ENCODE measurements around the gene NTSR1. TPM values are rescaled to one million over a fixed set of nuclear protein-coding genes. Genes with fewer than 3 reads are reported as not detected.

NTSR1 gene
- total RNA-seq, 2 experiments from 2014 or later, result not detected

DNA sequence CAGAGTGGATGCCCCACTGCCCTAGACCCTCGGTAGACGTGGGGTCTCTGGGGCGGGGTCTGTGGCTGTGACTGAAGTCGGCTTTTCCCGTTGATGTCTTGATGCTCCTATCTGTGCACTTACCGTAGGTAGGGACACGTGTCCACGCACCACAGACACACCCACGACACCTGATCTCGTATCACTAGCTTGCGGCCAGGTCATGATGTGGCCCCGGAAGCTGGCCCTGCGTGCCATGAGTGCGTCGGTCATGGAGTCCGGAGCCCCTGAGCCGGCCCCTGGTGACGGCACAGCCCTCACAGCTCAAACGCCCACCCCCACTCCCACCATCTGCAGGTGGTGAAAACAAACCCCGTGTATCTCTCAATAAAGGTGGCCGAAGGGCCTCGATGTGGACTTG, 53.7 kb downstream of the NTSR1 start:
- CTCF ChIA-PET, result no interaction called here

DNA sequence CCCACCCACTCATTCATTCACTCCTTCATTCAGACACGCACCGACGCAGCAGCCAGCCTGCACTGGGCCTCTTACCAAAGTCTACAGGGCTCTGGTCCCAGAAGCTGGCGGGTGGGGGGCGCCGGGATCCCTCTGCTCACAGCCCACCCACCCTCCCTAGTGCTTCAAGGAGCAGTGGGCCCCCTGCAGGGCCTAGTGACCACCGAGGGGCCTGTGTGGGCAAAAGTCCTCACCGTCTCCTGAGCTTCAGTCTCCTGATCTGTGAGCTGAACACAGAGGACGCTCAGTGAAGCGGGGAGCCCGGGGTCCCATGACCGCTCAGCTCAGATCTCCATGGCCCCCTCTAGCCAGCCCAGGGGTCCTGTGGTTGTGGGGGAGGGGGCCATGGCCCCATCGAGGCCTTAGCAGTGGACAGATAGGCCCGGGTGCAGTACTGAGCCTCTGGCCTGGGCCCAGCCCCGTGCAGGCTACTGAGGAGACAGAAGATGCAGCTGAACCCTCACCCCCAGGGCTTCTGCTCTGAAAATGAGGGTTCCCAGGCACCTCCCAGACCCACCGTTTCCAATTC, 54.2 kb downstream of the NTSR1 start:
- ChIA-PET POLR2A (no interaction called here), CTCF (no interaction called here)

More for the DNA sequence above, 53.7 kb downstream of the NTSR1 start:
- POLR2A ChIA-PET, result no interaction called here

- CTCF ChIA-PET, result no interaction called here
- POLR2A ChIA-PET, result no interaction called here
Measured at GRCh38 chr20:62763404-62763803, 54.8 kb downstream of the NTSR1 start.

GRCh38 chr20:62764156-62764935, 55.7 kb downstream of the NTSR1 start:
- POLR2A ChIA-PET, result no interaction called here
- CTCF ChIA-PET, result no interaction called here

DNA sequence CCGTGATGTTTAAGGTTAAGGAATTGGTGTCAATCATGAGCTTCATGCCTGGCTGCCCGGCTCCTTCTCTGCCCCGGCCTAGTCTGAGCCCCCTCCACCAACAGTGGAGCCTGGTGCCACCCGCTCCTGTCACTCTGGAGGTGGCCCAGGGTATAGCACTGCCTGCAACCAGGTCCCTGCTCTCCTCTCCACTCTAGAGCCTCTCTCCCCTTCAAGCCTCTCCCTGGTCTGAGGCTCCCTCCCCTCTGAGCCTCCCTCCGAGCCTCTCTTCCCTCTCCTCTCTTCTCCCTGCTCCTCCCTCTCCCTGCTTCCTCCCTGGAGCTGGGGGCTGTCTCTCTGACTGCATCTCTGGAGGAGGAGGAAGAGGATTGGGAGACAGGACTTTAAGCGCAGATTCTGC, 56.4 kb downstream of the NTSR1 start:
- POLR2A ChIA-PET, result no interaction called here
- CTCF ChIA-PET, result interaction anchor here (0.6 kb wide), 1 partner anchor 265 kb away, joined by 3 read pairs; no protein-coding TSS in a partner anchor

DNA sequence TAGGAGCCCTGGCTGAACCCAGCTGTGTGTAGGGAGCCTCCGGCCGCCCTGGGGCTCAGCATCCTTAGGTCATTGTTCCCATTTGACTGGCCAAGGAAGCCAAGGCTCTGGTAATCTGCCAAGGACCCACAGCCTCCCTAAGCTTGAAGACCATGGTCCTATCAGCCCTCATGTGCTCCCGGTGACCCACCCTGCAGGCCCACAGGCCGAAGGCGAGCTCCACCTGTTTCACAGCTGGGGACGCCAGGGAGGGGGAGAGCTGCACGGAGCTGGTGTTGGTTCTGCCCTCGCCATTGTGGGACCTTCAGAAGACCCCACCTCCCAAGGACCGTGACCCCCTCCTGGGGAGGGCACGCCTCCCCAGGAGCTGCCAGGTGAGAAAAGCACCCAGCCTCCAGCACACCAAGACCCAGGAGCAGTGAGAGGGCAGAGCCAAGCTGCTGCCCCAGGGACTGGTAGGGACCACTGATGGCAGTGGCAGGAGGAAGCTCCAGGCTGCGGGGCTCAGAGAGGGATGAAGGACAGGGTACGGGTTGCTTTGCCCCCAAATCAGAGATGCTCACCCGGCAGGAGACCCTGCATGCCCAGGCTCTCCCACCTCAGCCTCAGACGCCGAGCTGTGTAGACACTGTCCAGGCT, 56.9 kb downstream of the NTSR1 start:
- ChIA-PET CTCF (interaction anchor here (0.6 kb wide), 1 partner anchor 266 kb away, joined by 3 read pairs; no protein-coding TSS in a partner anchor), POLR2A (no interaction called here)

DNA sequence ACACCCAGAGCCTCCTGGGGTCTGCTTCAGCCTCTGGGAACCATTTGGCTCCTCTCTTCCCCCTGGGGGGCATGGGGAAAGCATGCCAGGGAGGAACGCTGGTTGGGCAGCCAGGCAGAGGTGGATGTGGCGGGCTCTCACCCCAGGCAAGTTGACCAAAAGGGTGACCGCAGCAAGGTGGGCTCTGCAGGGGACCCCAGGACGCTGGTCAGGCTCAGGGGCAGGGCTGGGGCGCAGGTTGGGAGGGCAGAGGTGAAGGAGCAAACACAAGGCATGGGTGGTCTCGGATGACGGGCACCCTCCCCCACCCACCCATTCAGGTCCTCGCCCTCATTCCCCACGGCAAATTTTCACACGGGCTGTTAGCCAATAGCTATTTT, 57.4 kb downstream of the NTSR1 start:
- POLR2A ChIA-PET, result no interaction called here
- CTCF ChIA-PET, result no interaction called here

DNA sequence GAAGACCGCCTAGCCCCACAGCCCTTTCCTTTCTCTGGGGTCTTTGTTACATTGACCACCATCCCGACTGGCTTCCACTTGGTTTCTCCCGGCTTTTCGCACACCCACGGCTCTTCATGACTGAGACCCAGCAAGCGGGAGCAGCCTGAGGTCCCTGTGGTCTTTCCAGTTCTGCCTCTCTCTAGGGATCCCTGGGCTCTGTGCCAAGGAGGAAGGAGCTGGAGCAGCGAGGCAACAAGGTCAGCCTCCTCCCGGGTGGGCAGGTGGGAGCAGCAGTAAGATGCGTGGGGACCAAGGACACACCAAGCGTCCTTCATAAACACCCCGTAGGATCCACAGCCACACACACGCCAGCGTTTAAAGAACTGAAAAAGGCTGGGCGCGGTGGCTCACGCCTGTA, 58.1 kb downstream of the NTSR1 start:
- CTCF ChIA-PET, result no interaction called here
- POLR2A ChIA-PET, result no interaction called here

- POLR2A ChIA-PET, result no interaction called here
- CTCF ChIA-PET, result interaction anchor here (1.3 kb wide), 1 partner anchor 24 kb away, joined by 3 read pairs; no protein-coding TSS in a partner anchor
Measured at GRCh38 chr20:62768234-62768546, 59.6 kb downstream of the NTSR1 start.

GRCh38 chr20:62768551-62769287, 60.1 kb downstream of the NTSR1 start:
- ChIA-PET POLR2A (no interaction called here), CTCF (interaction anchor here (1.3 kb wide), 1 partner anchor 23 kb away, joined by 3 read pairs; no protein-coding TSS in a partner anchor)

DNA sequence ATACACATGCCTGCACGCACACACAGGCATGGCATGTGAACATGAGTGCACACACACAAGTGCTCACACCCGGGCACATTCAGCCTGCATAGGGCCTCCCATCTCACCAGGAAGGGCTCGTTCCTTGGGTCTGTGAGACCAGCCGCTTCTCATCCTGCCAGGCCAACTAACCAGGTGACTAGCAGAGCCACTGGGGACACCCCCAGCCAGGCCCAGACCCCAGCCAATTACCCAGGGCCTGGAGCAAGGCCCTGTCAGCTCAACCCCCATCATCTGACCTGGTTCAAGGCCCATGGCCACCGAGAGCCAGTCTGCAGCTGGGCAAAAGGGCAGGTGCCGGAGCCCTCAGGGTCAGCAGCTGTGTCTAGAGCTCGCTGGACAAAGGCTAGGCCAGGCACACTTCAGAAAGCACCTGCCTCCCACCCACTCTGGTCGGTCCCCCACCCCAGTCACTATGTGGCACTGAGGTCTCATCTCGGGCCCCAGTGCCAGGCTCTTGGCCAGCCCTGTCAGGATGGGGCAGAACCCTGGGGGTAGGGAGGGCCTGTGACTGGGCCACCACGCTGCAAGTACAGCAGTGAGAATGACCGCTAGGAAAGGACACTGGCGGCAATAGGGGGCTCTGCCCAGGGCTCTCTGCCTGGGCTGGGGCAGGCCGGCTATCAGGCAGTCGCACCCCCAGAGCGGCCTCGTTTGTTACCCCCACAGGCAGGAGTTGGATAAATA, 60.9 kb downstream of the NTSR1 start:
- ChIA-PET POLR2A (no interaction called here), CTCF (no interaction called here)

DNA sequence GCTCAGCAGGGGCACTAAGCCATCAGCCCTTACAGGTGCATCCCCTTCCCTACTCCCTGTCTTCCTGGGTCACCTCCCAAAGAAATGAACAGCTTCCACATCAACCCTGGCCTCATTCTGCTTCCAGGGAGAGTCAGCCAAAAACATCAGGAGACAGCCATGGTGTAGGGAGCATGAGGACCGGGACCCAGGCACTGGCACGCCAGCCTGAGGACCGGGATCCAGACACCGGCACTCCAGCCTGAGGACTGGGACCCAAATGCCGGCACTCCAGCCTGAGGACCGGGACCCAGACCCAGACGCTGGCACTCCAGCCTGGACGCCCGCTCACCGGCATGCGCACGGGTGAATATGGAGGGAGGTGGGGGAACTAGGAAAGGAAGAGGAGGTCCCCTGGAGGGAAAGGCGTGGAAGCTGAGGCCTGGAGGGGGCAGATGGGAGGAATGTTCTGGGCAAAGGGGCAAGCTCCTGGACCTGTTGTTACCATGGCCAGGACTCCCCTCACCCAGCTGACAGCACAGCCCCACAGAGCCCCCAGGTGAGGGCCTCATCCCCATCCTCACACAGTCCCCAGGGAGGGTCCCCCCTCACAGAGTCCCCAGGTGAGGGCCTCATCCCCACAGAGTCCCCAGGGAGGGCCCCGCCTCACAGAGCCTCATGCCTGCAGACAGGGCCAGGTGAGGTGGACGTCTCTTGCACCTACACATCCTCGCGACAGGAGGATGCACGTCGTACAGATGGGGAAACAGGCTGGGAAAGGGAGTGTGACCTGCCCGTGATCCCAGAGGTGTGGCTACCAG, 61.7 kb downstream of the NTSR1 start:
- POLR2A ChIA-PET, result no interaction called here
- CTCF ChIA-PET, result no interaction called here

DNA sequence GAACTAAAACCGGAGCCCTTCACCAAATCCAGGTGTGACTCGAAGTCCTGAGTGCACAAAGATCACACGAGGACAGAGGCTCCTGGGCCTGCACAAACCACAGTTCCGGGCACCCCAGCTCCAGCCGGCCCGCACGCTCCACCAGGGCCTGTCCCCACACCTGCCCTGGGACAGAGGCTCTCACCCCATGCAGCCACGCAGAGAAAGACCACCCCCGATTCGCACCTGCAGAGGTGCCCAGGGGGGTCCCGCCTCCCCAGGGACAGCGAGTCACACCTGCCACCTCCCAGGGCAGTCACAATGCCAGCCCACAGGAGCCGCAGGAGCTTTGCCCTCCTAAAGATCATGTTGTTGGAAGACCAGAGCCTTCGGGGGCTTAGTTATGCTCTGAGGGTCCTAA, 62.3 kb downstream of the NTSR1 start:
- CTCF ChIA-PET, result no interaction called here
- POLR2A ChIA-PET, result no interaction called here

GRCh38 chr20:62771396-62772102, 62.9 kb downstream of the NTSR1 start:
- CTCF ChIA-PET, result no interaction called here
- POLR2A ChIA-PET, result no interaction called here

GRCh38 chr20:62772103-62772611, 63.5 kb downstream of the NTSR1 start:
- CTCF ChIA-PET, result interaction anchor here (1.0 kb wide), 1 partner anchor 31 kb away, joined by 3 read pairs; no protein-coding TSS in a partner anchor
- POLR2A ChIA-PET, result no interaction called here

DNA sequence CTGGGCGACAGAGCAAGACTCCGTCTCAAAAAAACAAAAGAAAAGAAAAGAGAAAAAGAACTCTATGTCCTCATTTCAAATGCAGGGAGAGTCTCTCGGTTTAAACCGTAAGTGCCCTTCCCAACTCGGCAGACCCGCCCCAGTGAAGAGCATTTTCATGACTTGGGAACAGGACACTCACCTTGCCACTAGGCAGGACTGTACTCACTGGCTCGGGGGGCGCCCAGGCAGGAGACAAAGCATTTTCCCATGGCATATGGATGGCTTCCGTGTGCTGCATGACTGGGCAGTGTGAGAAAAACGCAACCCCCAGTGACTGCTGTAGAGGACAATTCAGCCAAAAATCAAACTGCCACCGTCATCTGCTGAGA, 64.0 kb downstream of the NTSR1 start:
- POLR2A ChIA-PET, result no interaction called here
- CTCF ChIA-PET, result interaction anchor here (1.0 kb wide), 1 partner anchor 32 kb away, joined by 3 read pairs; no protein-coding TSS in a partner anchor

DNA sequence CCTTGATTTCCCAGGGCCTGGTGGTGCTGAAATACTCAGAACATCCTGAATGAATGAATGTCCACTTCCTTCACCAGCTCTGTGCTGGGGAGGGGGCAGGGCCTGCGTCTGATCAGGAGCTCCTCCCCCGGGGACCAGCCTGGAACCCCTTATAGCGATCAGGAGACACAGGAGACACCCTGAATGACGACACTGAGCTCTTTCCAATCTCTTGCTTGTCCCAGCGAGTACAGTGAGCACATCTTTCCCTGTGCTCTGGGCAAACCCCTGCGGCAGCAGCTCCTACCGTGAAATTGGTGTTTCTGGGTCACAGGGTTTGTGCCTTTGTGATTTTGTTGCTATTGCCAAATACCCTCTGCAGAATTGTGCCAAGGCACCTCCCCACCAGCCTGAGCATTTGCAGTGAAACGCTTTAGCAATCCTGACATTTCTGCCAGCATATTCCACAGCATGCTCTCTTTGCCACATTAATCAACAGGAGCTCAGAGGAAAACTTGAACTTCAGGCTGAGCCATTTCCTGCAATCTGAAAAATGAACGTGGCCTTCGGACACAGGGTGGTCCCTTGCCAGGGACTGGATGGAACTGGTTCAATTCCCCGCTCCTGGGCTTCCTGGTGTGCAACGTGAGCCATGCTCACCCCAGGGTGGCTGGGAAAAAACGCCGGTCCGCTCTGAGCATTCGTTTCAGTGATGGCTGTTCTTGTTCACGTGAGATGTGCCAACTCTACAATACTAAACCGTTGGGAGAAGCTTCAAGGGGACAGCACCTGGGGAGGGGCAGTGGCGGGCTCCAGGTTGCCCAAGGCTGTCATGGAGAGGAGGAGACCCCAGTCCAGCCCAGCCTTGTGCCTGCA, 64.6 kb downstream of the NTSR1 start:
- POLR2A ChIA-PET, result no interaction called here

More for the DNA sequence above, 64.6 kb downstream of the NTSR1 start:
- CTCF ChIA-PET, result interaction anchor here (0.7 to 1.0 kb wide), 2 partner anchors 32 kb away, joined by 3 read pairs; no protein-coding TSS in a partner anchor

All from activated CD8-positive, alpha-beta memory T cell treated with anti-CD3 and anti-CD28 coated beads for 36 hours (primary cell).